Measurements from ENCODE around the gene KRTAP5-5. TPM values are rescaled to one million over a fixed set of nuclear protein-coding genes. Genes with fewer than 3 reads are reported as not detected.

The KRTAP5-5 gene, protein sequence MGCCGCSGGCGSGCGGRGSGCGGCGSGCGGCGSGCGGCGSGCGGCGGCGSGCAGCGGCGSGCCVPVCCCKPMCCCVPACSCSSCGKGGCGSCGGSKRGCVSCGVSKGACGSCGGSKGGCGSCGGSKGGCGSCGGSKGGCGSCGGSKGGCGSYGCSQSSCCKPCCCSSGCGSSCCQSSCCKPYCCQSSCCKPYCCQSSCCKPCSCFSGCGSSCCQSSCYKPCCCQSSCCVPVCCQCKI
- not detected in 2 replicates for total RNA-seq

DNA sequence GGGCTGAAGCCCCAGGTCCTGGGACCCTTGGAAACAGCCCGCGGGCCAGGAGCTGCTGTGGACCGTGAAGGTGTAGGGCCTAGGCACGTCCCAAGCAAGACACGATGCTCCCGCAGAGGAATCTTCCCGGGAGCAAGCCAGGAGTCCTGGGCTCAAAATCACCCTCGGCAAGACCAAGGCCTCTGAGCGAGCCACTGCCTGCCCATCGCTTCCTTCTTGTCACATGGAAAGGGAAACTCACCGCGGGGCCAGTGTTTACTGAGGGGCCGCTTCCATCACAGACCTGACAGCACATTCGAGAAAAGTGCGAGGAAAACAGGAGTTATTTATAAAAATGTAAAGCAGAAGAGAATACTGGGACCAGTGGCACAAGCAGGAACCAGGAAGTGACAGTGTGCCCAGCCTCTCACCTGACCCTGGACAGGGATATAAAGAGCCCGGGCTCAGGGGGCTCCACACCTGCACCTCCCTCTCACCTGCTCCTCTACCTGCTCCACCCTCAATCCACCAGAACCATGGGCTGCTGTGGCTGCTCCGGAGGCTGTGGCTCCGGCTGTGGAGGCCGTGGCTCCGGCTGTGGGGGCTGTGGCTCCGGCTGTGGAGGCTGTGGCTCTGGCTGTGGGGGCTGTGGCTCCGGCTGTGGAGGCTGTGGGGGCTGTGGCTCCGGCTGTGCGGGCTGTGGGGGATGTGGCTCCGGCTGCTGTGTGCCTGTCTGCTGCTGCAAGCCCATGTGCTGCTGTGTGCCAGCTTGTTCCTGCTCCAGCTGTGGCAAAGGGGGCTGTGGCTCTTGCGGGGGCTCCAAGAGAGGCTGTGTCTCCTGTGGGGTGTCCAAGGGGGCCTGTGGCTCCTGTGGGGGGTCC, at the start of gene KRTAP5-5:
KRTAP5-5 (plus strand) TSS at position 450 of the 860 bp plus-strand sequence; CDS start at position 516, 66 bp downstream.

DNA sequence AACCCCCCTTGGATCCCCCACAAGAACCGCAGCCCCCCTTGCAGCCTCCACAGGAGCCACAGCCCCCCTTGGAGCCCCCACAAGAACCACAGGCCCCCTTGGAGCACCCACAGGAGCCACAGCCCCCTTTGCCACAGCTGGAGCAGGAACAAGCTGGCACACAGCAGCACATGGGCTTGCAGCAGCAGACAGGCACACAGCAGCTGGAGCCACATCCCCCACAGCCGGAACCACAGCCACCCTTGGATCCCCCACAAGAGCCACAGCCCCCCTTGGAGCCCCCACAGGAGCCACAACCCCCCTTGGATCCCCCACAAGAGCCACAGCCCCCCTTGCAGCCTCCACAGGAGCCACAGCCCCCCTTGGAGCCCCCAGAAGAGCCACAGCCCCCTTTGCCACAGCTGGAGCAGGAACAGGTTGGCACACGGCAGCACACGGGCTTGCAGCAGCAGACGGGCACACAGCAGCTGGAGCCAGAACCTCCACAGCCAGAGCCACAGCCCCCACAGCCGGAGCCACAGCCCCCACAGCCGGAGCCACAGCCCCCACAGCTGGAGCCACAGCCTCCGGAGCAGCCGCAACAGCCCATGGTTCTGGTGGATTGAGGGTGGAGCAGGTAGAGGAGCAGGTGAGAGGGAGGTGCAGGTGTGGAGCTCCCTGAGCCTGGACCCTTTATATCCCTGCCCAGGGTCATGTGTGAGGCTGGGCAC, 44.8 kb upstream of the KRTAP5-5 start, which contains the start of gene KRTAP5-1:
KRTAP5-1 (minus strand) TSS at position 623 of the 710 bp plus-strand sequence; CDS start at position 589, 34 bp downstream.

DNA sequence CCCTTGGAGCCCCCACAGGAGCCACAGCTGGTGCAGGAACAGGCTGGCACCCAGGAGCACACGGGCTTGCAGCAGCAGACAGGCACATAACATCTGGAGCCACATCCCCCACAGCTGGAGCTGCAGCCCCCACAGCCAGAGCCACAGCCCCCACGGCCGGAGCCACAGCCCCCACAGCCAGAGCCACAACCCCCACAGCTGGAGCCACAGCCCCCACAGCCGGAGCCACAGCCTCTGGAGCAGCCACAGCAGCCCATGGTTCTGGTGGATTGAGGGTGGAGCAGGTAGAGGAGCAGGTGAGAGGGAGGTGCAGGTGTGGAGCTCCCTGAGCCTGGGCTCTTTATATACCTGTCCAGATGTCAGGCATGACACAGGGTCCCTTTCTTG, 31.6 kb upstream of the KRTAP5-5 start, which contains the start of gene KRTAP5-2:
KRTAP5-2 (minus strand) TSS at position 301 of the 387 bp plus-strand sequence; CDS start at position 257, 44 bp downstream.

DNA sequence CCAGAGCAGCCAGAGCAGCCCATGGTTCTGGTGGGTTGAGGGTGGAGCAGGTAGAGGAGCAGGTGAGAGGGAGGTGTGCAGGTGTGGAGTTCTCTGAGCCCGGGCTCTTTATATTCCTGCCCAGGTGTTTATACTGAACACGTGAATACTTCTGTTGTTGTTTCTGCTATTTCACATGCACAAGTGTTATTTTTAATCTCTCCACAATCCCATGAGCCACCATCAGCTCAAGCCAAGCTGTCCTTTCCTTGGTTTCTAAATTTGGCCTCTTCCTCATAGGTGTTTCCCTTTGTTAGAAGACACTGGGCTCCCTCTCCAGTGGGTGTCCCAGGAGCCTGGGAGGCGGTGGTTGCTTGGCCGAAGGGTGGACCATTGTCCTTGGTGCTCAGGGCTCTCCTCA, 21.2 kb upstream of the KRTAP5-5 start, which contains the start of gene KRTAP5-3:
KRTAP5-3 (minus strand) TSS at position 101 of the 400 bp plus-strand sequence; CDS start at position 23, 78 bp downstream.

DNA sequence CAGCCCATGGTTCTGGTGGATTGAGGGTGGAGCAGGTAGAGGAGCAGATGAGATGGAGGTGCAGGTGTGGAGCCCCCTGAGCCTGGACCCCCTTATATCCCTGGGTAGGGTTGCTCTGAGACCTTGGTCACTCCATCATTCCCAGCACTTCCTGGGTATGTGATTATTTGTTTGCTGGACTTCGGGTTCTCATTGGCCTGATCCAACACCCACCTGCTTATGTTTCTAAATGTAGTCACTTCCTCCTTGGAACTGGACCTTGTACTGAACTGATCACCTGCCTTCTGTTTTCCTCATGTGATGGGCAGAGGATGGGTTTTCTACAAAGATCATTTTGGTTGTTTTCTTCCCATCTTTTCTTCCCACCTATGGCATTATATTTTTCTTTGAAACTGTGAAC, 7.5 kb upstream of the KRTAP5-5 start, which contains the start of gene KRTAP5-4:
KRTAP5-4 (minus strand) TSS at position 53 of the 400 bp plus-strand sequence; CDS start at position 8, 45 bp downstream.

Other genes with a start within 250 kb of the KRTAP5-5 start
- 0.16 and 0.36 TPM in 2 replicates for gene BRSK2, start 239.8 kb upstream of the KRTAP5-5 start, total RNA-seq
- gene MOB2, start 143.0 kb upstream of the KRTAP5-5 start, total RNA-seq: 23.3 and 30.5 TPM in 2 replicates
- 0.32 and 0.72 TPM in 2 replicates for gene DUSP8, start 57.5 kb upstream of the KRTAP5-5 start, total RNA-seq
- gene KRTAP5-1, start 44.5 kb upstream of the KRTAP5-5 start, total RNA-seq: not detected in 2 replicates
- not detected in 2 replicates for gene KRTAP5-2, start 31.5 kb upstream of the KRTAP5-5 start, total RNA-seq
- not detected in 2 replicates for gene KRTAP5-3, start 21.3 kb upstream of the KRTAP5-5 start, total RNA-seq
- not detected in 2 replicates for gene KRTAP5-4, start 7.6 kb upstream of the KRTAP5-5 start, total RNA-seq
- not detected in 2 replicates for gene KRTAP5-6, start 67.4 kb downstream of the KRTAP5-5 start, total RNA-seq
- 0.18 and 0.65 TPM in 2 replicates for gene IFITM10, start 120.8 kb downstream of the KRTAP5-5 start, total RNA-seq
- gene CTSD, start 134.2 kb downstream of the KRTAP5-5 start, total RNA-seq: 301 and 414 TPM in 2 replicates
- 6.0 TPM in 1 of 2 replicates, not detected in the other for gene SYT8, start 205.2 kb downstream of the KRTAP5-5 start, total RNA-seq
- not detected in 2 replicates for gene TNNI2, start 209.2 kb downstream of the KRTAP5-5 start, total RNA-seq
- gene LSP1, start 223.3 kb downstream of the KRTAP5-5 start, total RNA-seq: 8.7 and 35.7 TPM in 2 replicates